Subcutaneous adipose tissue (tissue), 4 donors: Measurements from ENCODE around the gene BCL2. TPM values are rescaled to one million over a fixed set of nuclear protein-coding genes. Genes with fewer than 3 reads are reported as not detected.

Experiments used
- total RNA-seq, 4 donors: library from RNA; depleted of rRNA; stranded (reverse); fragments of >200 nt; gene quantifications; one replicate each; pipeline ENCODE4 v1.1.0, GENCODE V29; 2016
- TF ChIP-seq, protein P1 (sequence below): fragments of 450-650 bp; IDR thresholded peaks from one replicate; pipeline ENCODE4 v1.5.1; 2016; ENCODE audit warnings: low read depth, mild to moderate bottlenecking, control low read depth, antibody characterized with exemption, moderate library complexity

Gene BCL2
- total RNA-seq, 4 donors from 2014 or later: 50.3 to 82.5 (median 55.9) TPM

- TF ChIP-seq, protein P1, sequence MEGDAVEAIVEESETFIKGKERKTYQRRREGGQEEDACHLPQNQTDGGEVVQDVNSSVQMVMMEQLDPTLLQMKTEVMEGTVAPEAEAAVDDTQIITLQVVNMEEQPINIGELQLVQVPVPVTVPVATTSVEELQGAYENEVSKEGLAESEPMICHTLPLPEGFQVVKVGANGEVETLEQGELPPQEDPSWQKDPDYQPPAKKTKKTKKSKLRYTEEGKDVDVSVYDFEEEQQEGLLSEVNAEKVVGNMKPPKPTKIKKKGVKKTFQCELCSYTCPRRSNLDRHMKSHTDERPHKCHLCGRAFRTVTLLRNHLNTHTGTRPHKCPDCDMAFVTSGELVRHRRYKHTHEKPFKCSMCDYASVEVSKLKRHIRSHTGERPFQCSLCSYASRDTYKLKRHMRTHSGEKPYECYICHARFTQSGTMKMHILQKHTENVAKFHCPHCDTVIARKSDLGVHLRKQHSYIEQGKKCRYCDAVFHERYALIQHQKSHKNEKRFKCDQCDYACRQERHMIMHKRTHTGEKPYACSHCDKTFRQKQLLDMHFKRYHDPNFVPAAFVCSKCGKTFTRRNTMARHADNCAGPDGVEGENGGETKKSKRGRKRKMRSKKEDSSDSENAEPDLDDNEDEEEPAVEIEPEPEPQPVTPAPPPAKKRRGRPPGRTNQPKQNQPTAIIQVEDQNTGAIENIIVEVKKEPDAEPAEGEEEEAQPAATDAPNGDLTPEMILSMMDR: no peak
These were observed 176.2 kb downstream of the BCL2 start for GRCh38 chr18:63143330-63143771.

DNA sequence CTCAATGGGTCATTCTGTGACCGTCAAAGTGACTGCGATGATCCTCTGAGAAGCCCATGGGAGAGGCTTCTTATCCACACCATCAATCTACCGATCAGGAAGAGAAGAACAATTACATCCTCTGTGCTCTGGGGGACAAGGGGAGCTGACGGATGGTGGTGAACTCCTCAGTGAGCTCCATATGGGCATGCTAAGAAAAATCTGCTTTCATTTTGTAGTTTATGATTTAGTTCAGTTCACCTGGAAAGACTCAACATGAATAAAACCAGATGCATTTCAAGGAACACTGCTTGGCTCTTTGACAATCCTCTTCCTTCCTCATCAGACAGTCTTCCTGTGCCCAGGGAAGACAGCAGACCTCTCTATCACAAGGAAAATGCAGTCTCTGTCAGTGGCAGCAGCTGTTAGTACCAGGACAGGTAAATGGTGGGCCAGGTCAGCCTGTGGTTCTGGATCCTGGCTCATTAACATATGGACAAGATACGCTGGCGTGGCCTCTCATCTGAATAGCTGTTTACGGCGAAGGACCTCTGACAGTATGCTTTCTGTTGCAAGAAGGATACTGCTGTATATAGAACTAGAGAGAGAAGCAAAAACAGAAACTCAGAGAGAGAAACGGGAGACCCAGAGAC, 176.9 kb downstream of the BCL2 start:
- TF ChIP-seq, protein P1: no peak

DNA sequence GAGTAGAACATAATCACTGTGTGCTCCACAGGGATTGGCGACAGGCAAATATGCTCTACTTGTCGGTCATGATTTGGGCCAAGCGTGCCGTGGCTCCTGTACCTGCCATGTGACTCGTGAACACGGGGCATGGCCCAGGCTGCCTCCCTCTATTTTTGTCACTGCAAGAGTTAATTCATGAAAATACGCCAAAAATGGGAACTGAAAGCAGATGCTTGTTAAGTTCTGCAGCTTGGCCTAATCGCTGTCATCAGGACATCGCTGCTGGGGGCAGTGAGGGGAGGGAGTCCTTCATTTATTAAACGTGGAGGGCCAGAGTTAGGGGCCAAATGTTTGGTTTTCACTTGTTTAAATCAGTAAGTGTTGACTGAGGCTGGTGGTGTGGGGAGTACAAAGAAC, 177.8 kb downstream of the BCL2 start:
- TF ChIP-seq, protein P1: no peak

- TF ChIP-seq, protein P1: no peak
These were observed 178.4 kb downstream of the BCL2 start for GRCh38 chr18:63140997-63141777.

DNA sequence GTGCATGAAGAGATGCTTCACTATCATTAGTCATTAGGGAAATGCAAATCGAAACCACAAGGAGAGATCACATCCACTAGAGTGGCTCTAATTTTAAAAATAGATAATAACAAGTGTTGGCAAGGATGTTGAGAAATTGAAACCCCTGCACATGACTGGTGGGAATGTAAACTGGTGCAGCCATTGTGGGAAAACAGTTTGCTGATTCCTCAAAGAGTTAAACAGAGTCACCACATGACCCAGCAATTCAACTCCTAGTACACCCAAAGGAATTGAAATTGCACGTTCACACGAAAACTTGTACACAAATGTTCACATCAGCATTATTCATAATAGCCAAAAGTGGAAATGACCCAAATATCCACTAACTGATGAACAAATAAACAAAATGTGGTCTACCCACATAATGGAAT, 179.5 kb downstream of the BCL2 start:
- TF ChIP-seq, protein P1: no peak

- TF ChIP-seq, protein P1: no peak
These were observed 180.9 kb downstream of the BCL2 start for GRCh38 chr18:63138436-63139340.
